PFSK-1 (cell line): ENCODE measurements around the gene SUN5.

Experiments used
- FOXP2 ChIP-seq: optimal IDR thresholded peaks from 2 replicates; pipeline ENCODE3; 2011; ENCODE audit warnings: borderline replicate concordance, control low read depth, inconsistent platforms; ENCODE audit not compliant: insufficient read depth; ENCODE audit errors: extremely low read length, extremely low read depth
- POLR2AphosphoS5 ChIP-seq: IDR thresholded peaks from 2 replicates; pipeline ENCODE4 v1.6.1; 2012; ENCODE audit warnings: low read depth, mild to moderate bottlenecking, control low read depth, low read length, moderate library complexity
- SIN3A ChIP-seq: IDR thresholded peaks from 2 replicates; pipeline ENCODE4 v1.6.1; 2012; ENCODE audit warnings: mild to moderate bottlenecking, low read length, moderate library complexity, borderline replicate concordance; ENCODE audit not compliant: insufficient read depth
- TAF1 ChIP-seq: IDR thresholded peaks from 2 replicates; pipeline ENCODE4 v1.6.1; 2012; ENCODE audit warnings: low read length, control low read depth, borderline replicate concordance; ENCODE audit not compliant: insufficient read depth
- TF ChIP-seq, protein P1 (sequence below), 2 experiments: IDR thresholded peaks; 2 replicates each; pipeline versions ENCODE4 v1.6.1 to v1.8.0; 2011 to 2012; ENCODE audit warnings: low read depth in 2 of 2, low read length in 2 of 2, control low read depth in 1 of 2, inconsistent platforms in 1 of 2, mild to moderate bottlenecking in 1 of 2, moderate library complexity in 1 of 2; ENCODE audit not compliant: insufficient read depth in 1 of 2

Gene SUN5

DNA sequence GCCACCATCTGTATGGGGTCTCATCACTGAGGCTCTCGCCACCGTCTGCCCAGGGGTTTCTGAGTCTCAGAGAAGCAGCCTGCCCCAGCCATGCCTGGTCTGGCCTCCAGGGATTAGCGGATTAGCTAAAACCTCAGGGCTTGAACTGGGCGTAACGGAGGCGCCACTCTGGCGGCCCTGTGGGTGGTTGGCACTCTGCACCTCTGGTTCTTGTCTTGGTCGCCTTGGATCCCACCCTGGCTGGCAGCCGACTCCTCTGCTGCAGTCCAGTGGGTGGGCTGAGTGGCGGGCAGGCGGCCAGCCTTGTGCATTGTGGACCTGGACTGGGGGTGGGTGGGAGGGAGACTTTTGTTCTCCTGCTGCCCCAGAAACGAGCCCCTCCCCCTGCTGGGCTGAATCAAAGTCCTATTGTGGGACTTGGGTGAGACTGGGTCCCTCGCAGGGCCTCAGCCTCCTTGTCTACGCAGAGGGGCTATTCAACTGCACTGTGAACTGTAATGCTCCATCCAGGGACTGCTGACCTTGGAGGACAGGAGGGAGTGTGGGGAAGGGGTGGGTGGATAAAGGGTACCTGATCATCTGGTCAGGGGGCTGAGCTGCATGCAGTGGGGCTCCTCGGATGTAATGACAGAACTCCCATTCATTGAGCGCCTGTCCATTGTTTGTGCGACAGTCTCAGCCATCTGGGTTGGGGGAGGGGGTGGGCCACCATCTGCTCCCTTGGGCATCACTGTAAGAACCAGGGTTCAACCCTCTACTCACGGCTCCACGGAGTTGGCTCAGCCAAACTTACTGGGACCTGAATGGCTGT lies 23.9 kb downstream of the SUN5 start:
- no peak for TF ChIP-seq SIN3A

DNA sequence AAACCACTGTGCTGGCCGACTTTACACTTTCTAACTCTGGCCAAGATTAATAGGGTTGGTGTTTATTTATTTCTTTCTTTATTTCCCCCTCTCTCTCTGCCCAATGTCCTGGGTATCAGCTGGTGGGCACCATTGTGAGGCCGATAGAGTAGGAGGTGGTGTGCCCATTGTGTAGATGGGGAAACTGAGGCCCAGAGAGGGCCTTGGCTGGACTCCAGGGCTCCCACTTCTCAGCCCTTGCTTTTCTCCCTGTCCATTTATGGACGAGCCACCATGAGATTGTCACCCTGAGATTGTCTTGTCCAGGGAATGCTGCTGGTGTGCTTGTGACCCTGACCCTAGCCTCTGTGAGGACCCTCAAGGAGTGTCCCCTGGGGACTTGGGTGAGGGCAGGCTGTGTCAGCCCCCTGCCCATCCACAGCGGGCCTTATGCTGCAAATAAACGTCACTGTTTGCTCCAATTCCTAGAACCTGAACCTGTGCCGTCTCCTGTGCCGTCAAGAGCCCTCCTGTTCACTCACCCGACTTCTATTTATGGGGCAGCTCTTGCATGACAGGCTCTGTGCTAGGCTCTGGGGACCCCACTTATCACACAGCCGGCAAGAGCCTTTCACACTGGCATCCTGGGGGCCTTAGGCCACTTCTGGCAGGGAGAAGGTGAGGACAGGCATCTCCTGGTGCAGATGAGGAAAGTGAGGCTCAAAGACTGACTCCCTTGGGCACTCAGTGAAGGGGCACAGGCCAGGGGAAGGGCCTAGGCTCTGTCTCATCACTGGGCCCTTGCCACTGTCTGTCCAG lies 24.8 kb downstream of the SUN5 start:
- TF ChIP-seq, protein P1, sequence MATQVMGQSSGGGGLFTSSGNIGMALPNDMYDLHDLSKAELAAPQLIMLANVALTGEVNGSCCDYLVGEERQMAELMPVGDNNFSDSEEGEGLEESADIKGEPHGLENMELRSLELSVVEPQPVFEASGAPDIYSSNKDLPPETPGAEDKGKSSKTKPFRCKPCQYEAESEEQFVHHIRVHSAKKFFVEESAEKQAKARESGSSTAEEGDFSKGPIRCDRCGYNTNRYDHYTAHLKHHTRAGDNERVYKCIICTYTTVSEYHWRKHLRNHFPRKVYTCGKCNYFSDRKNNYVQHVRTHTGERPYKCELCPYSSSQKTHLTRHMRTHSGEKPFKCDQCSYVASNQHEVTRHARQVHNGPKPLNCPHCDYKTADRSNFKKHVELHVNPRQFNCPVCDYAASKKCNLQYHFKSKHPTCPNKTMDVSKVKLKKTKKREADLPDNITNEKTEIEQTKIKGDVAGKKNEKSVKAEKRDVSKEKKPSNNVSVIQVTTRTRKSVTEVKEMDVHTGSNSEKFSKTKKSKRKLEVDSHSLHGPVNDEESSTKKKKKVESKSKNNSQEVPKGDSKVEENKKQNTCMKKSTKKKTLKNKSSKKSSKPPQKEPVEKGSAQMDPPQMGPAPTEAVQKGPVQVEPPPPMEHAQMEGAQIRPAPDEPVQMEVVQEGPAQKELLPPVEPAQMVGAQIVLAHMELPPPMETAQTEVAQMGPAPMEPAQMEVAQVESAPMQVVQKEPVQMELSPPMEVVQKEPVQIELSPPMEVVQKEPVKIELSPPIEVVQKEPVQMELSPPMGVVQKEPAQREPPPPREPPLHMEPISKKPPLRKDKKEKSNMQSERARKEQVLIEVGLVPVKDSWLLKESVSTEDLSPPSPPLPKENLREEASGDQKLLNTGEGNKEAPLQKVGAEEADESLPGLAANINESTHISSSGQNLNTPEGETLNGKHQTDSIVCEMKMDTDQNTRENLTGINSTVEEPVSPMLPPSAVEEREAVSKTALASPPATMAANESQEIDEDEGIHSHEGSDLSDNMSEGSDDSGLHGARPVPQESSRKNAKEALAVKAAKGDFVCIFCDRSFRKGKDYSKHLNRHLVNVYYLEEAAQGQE (IDR thresholded peaks at IDR 0.05; ENCODE audit: insufficient read depth in 1 of 2, low read depth in 2 of 2, low read length in 2 of 2), result no peak
- TF ChIP-seq TAF1 (no peak), SIN3A (no peak), POLR2AphosphoS5 (no peak), FOXP2 (no peak)

DNA sequence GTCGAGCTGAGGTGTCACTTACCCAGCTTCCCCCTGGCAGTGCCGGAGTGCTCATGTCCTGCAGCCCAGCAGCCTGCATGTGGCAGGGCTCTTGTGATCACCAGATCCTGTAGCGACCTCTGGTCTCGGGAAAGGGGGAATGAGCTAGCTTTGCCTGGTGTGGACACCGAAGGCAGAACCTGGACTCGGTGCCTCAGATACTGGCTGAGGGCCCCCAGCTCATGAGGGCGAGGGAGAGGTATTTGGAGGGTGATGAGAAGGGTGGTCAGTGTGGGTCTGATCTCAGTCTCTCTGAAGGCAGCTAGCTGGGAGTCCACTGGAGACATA lies 26.3 kb downstream of the SUN5 start:
- TF ChIP-seq POLR2AphosphoS5, result no peak
- TF ChIP-seq FOXP2, result no peak
- TF ChIP-seq, protein P1 (IDR thresholded peaks at IDR 0.05; ENCODE audit: insufficient read depth in 1 of 2, low read depth in 2 of 2, low read length in 2 of 2), result no peak
- TF ChIP-seq TAF1, result no peak
- TF ChIP-seq SIN3A, result no peak

DNA sequence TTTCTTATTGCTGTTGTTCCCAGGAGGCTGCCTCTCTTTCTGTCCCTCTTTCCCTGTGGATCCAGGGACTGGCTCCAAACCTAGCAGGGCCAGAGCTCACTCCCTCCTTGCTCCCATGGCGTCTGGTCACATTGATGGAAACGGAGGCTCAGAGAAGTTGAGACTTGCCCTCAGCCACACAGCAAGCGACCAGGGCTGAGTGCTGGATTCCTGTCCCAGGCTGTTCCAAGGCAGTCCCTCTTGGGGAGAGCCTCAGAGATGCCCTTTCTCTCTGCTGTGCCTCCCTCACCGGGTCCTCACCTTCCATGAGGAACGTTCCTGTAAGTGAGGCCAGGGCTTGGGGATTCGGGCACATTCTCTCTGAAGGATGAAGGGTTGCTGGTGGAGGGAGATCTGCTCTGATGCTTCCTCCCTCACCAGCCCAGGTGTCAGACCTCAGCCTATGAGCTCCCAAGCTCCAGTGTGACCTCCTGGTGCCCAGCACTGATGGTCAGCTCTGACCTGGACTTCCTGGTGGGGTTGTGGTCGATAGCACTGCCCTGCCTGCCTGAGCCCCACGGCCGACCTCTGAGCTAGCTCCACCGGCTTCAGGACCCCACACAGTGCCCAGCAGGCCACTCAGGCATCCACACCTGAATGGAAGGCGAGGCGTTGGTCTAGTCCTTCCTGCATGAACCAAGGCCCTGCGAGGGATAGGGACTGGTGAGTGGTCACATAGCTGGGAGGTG lies 26.8 kb downstream of the SUN5 start:
- no peak for TF ChIP-seq SIN3A
- TF ChIP-seq, protein P1 (IDR thresholded peaks at IDR 0.05; ENCODE audit: insufficient read depth in 1 of 2, low read depth in 2 of 2, low read length in 2 of 2), result no peak
- no peak for TF ChIP-seq FOXP2
- TF ChIP-seq TAF1, result no peak
- no peak for TF ChIP-seq POLR2AphosphoS5

DNA sequence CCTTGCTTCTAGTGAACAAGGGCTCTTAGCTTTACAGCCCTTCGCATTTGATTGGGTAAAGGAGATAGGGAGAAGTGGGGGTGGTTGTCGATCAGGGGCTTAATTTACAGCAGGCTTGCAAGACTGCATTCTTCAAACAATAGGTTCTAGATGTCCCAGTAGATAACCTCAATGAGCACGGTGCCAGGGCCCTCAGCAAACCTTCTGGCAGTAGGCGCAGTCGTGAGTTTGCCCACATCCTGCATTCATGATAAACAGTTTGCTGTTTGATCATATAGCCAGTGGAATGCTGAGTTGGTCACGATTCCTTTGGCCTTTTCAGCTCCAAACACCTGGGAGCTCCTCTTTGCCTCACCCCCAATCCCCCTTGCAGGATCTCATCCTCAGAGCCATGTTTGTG lies 27.5 kb downstream of the SUN5 start:
- no peak for TF ChIP-seq POLR2AphosphoS5
- TF ChIP-seq SIN3A, result no peak
- TF ChIP-seq, protein P1 (IDR thresholded peaks at IDR 0.05; ENCODE audit: insufficient read depth in 1 of 2, low read depth in 2 of 2, low read length in 2 of 2), result no peak
- no peak for TF ChIP-seq TAF1
- TF ChIP-seq FOXP2, result no peak
